ENCODE data around the gene KAT7.

- TF ChIP-seq EZH2phosphoT487 (IDR thresholded peaks at IDR 0.05; ENCODE audit: insufficient read depth, low read depth) (no peak), EZH2 (IDR thresholded peaks at IDR 0.05; ENCODE audit: insufficient read depth, poor library complexity, severe bottlenecking) (no peak)
Observed at GRCh38 chr17:49775546-49776260, 12.8 kb upstream of the KAT7 start.
